Fibroblast of skin of right biceps (primary cell): Measurements from ENCODE around the gene ARID1B.
"Not testable (repeated sequence)": the region's sequence is repeated elsewhere in the genome, so short reads cannot be mapped to it uniquely, and the experiment has no call there.

ENCODE experiments used
- DNase-seq: peaks from one replicate; pipeline ENCODE4 v3.0.0-alpha.2; 2013

ARID1B gene

GRCh38 chr6:156912431-156912830 is 135.3 kb downstream of the ARID1B start:
- DNase-seq, result no peak

- no peak for DNase-seq
Measured at GRCh38 chr6:156914181-156914580, 137.0 kb downstream of the ARID1B start.

GRCh38 chr6:156916130-156916801 is 139.1 kb downstream of the ARID1B start:
- DNase-seq, result no peak

GRCh38 chr6:156917213-156917612 is 140.0 kb downstream of the ARID1B start:
- DNase-seq, result no peak

GRCh38 chr6:156918647-156919046 is 141.5 kb downstream of the ARID1B start:
- DNase-seq, result no peak

GRCh38 chr6:156919370-156919769 is 142.2 kb downstream of the ARID1B start:
- DNase-seq, result no peak

- DNase-seq, result no peak
Measured at GRCh38 chr6:156919814-156920369, 142.7 kb downstream of the ARID1B start.

GRCh38 chr6:156924246-156924645 is 147.1 kb downstream of the ARID1B start:
- no peak for DNase-seq

GRCh38 chr6:156925026-156925425 is 147.8 kb downstream of the ARID1B start:
- no peak for DNase-seq

- no peak for DNase-seq
Measured at GRCh38 chr6:156925718-156926607, 148.8 kb downstream of the ARID1B start.

GRCh38 chr6:156928126-156928525 is 150.9 kb downstream of the ARID1B start:
- no peak for DNase-seq

GRCh38 chr6:156928972-156929371 is 151.8 kb downstream of the ARID1B start:
- no peak for DNase-seq

GRCh38 chr6:156931283-156931682 is 154.1 kb downstream of the ARID1B start:
- no peak for DNase-seq

- no peak for DNase-seq
Measured at GRCh38 chr6:156933201-156934068, 156.3 kb downstream of the ARID1B start.

- DNase-seq, result no peak
Measured at GRCh38 chr6:156934069-156934460, 156.9 kb downstream of the ARID1B start.

- DNase-seq, result no peak
Measured at GRCh38 chr6:156935000-156935399, 157.8 kb downstream of the ARID1B start.

- no peak for DNase-seq
Measured at GRCh38 chr6:156938143-156938542, 161.0 kb downstream of the ARID1B start.

- DNase-seq, result no peak
Measured at GRCh38 chr6:156940221-156940620, 163.0 kb downstream of the ARID1B start.

- DNase-seq, result no peak
Measured at GRCh38 chr6:156942266-156942665, 165.1 kb downstream of the ARID1B start.

- DNase-seq, result peak; percentile 63
Measured at GRCh38 chr6:156943166-156943565, 166.0 kb downstream of the ARID1B start.

GRCh38 chr6:156943816-156944215 is 166.6 kb downstream of the ARID1B start:
- no peak for DNase-seq

GRCh38 chr6:156944412-156944811 is 167.2 kb downstream of the ARID1B start:
- DNase-seq, result no peak

GRCh38 chr6:156945789-156946172 is 168.6 kb downstream of the ARID1B start:
- not testable (repeated sequence) for DNase-seq
